Measurements from ENCODE around the gene KPNA1. TPM values are rescaled to one million over a fixed set of nuclear protein-coding genes. Genes with fewer than 3 reads are reported as not detected.

The KPNA1 gene
- total RNA-seq, 1 donor from 2014 or later = 67.5 TPM

GRCh38 chr3:122383771-122384697, 130.7 kb downstream of the KPNA1 start, which contains the start of gene FAM162A:
TSS of gene FAM162A (plus strand) at chr3:122384182. CDS start at chr3:122384266, 84 bp downstream.
- peak; percentile 92 for DNase-seq (ENCODE audit: low spot score)
- intact Hi-C loops (cut with micrococcal nuclease) = loop anchor here (1.0 to 10.0 kb wide), 8 partner anchors 19 to 1203 kb away; partner anchors contain the start of genes EAF2, GOLGB1, HACD2 and HSPBAP1
- H3K9me3 Mint-ChIP-seq = no peaks in the 10 kb centered on the region
- H3K27ac Mint-ChIP-seq = peak within 1 kb of the TSS; percentile 94
- H3K4me3 Mint-ChIP-seq (ENCODE audit: low read depth) = peak within 1 kb of the TSS; percentile 90
- H3K27me3 Mint-ChIP-seq (ENCODE audit: low read depth) = no peaks in the 10 kb centered on the region
- peaks cover 39% of the 10 kb centered on the region for H3K36me3 Mint-ChIP-seq (ENCODE audit: low read depth)
- H3K4me1 Mint-ChIP-seq (ENCODE audit: low read depth) = peaks cover 62% of the 10 kb centered on the region

- DNase-seq (ENCODE audit: low spot score) = peak; percentile 81
- Mint-ChIP-seq H3K9me3 (no peaks in the 10 kb centered on the region), H3K4me3 (ENCODE audit: low read depth) (peak within 1 kb of the TSS; percentile 90), H3K27me3 (ENCODE audit: low read depth) (no peaks in the 10 kb centered on the region), H3K36me3 (ENCODE audit: low read depth) (peaks cover 38% of the 10 kb centered on the region), H3K27ac (peak within 1 kb of the TSS; percentile 94), H3K4me1 (ENCODE audit: low read depth) (peaks cover 63% of the 10 kb centered on the region)
- intact Hi-C loops (cut with micrococcal nuclease) = loop anchor here (1.0 to 10.0 kb wide), 6 partner anchors 33 to 1204 kb away; partner anchors contain the start of genes EAF2, GOLGB1, HACD2 and HSPBAP1
Measured at GRCh38 chr3:122382888-122383666, 131.7 kb downstream of the KPNA1 start, which contains the start of gene MIX23. TSS of gene MIX23 (minus strand) at chr3:122383231. CDS start at chr3:122383224, 7 bp downstream.

- DNase-seq (ENCODE audit: low spot score) = no peak
- Mint-ChIP-seq H3K27me3 (ENCODE audit: low read depth) (no peaks in the 10 kb centered on the region), H3K4me1 (ENCODE audit: low read depth) (peaks cover 40% of the 10 kb centered on the region), H3K9me3 (peaks cover 4% of the 10 kb centered on the region), H3K4me3 (ENCODE audit: low read depth) (no peak overlapping the region), H3K27ac (peak overlapping the region; percentile 33), H3K36me3 (ENCODE audit: low read depth) (peaks cover 39% of the 10 kb centered on the region)
- intact Hi-C loops (cut with micrococcal nuclease) = no loop called here
Measured at GRCh38 chr3:122377975-122378374, 136.8 kb downstream of the KPNA1 start.

GRCh38 chr3:122374034-122374433, 140.7 kb downstream of the KPNA1 start:
- no peak overlapping the region for H3K4me3 Mint-ChIP-seq (ENCODE audit: low read depth)
- H3K27me3 Mint-ChIP-seq (ENCODE audit: low read depth) = no peaks in the 10 kb centered on the region
- intact Hi-C loops (cut with micrococcal nuclease) = no loop called here
- H3K4me1 Mint-ChIP-seq (ENCODE audit: low read depth) = peaks cover 19% of the 10 kb centered on the region
- peaks cover 40% of the 10 kb centered on the region for H3K36me3 Mint-ChIP-seq (ENCODE audit: low read depth)
- peaks cover 4% of the 10 kb centered on the region for H3K9me3 Mint-ChIP-seq
- no peak for DNase-seq (ENCODE audit: low spot score)
- H3K27ac Mint-ChIP-seq = no peak overlapping the region

Other genes with a start within 250 kb of the KPNA1 start
- gene CSTA, start 189.7 kb downstream of the KPNA1 start, total RNA-seq = not detected in 2 replicates
- gene MIX23, start 131.7 kb downstream of the KPNA1 start, total RNA-seq = 105 and 110 TPM in 2 replicates
- 82.2 and 85.8 TPM in 2 replicates for gene FAM162A, start 130.8 kb downstream of the KPNA1 start, total RNA-seq
- gene WDR5B, start 98.9 kb downstream of the KPNA1 start, total RNA-seq = 4.9 and 5.5 TPM in 2 replicates
- gene PARP9, start 49.4 kb upstream of the KPNA1 start, total RNA-seq = 29.8 and 31.0 TPM in 2 replicates
- gene DTX3L, start 49.4 kb upstream of the KPNA1 start, total RNA-seq = 32.4 and 34.3 TPM in 2 replicates
- gene PARP15, start 62.7 kb upstream of the KPNA1 start, total RNA-seq = 14.4 and 16.1 TPM in 2 replicates
- 45.7 and 51.9 TPM in 2 replicates for gene PARP14, start 165.9 kb upstream of the KPNA1 start, total RNA-seq